Activated CD8-positive, alpha-beta T cell treated with anti-CD3 and anti-CD28 coated beads for 36 hours (primary cell): ENCODE data around the gene CREB1. TPM values are rescaled to one million over a fixed set of nuclear protein-coding genes. Genes with fewer than 3 reads are reported as not detected.

Source experiments
- ATAC-seq: fragments of 200-7000 bp; cut with Tn5 transposase; one replicate; pipeline ENCODE4 v1.10.0; 2021; ENCODE audit warnings: mild to moderate bottlenecking, moderate library complexity
- CTCF ChIA-PET: fragments of 350-600 bp; sonication (Branson Sonifier 250); formaldehyde crosslinking; loops from one replicate; lab custom pipeline; 2021; ENCODE audit warnings: antibody characterized with exemption; lab: Charles Lee
- POLR2A ChIA-PET: fragments of 350-600 bp; sonication (Branson Sonifier 250); formaldehyde crosslinking; loops from one replicate; lab custom pipeline; 2021; ENCODE audit warnings: antibody characterized with exemption; lab: Charles Lee
- DNase-seq: peaks from one replicate; pipeline ENCODE4 v3.0.0-alpha.2; 2020
- H3K27ac Mint-ChIP-seq: one replicate; pipeline ENCODE4 v1.8.0; 2021; ENCODE audit warnings: mild to moderate bottlenecking, mixed read lengths
- H3K27me3 Mint-ChIP-seq: one replicate; pipeline ENCODE4 v1.8.0; 2021; ENCODE audit warnings: mixed read lengths
- H3K36me3 Mint-ChIP-seq: one replicate; pipeline ENCODE4 v1.8.0; 2021; ENCODE audit warnings: low read depth, mixed read lengths
- H3K4me1 Mint-ChIP-seq: one replicate; pipeline ENCODE4 v1.8.0; 2021; ENCODE audit warnings: low read depth, mixed read lengths
- H3K4me3 Mint-ChIP-seq: one replicate; pipeline ENCODE4 v1.8.0; 2021; ENCODE audit warnings: mild to moderate bottlenecking, moderate library complexity, mixed read lengths
- H3K9me3 Mint-ChIP-seq: one replicate; pipeline ENCODE4 v1.8.0; 2021; ENCODE audit warnings: mixed read lengths
- intact Hi-C: fragments of 100-400 bp; cut with micrococcal nuclease; formaldehyde crosslinking; loops from one replicate; pipeline ENCODE4 v1.10.0; 2022
- total RNA-seq, 2 experiments: library from RNA; stranded (reverse); gene quantifications; one replicate each; pipeline ENCODE4 v1.2.3, GENCODE V29; 2021
- TF ChIP-seq, protein P1 (sequence below): fragments of 200-600 bp; IDR thresholded peaks from one replicate; pipeline ENCODE4 v1.8.0; 2022; ENCODE audit warnings: antibody characterized with exemption, mild to moderate bottlenecking

Gene CREB1
- total RNA-seq, 2 experiments from 2014 or later, result 92.8 to 95.8 TPM

DNA sequence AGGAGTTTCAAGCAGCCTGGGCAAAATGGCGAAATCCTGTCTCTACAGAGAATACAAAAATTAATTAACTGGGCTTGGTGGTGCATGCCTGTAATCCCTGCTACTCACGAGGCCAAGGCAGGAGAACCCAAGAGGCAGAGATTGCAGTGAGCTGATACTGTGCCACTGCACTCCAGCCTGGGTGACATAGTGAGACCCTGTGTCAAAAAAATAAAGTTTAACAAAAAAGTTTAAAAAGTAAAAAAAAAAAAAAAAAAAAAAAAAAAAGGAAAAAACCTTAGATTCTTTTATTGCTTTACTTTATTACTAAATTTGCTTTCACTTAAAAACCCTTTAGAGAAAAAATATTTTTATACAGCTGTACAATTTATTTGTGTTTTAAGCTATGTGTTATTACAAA is 10.7 kb downstream of the CREB1 start:
- Mint-ChIP-seq H3K4me1 (peaks cover 64% of the 10 kb centered on the region), H3K4me3 (no peak overlapping the region), H3K27ac (no peak overlapping the region), H3K36me3 (peaks cover 52% of the 10 kb centered on the region), H3K27me3 (no peaks in the 10 kb centered on the region), H3K9me3 (no peaks in the 10 kb centered on the region)
- ATAC-seq (no peak), DNase-seq (no peak)
- TF ChIP-seq, protein P1, sequence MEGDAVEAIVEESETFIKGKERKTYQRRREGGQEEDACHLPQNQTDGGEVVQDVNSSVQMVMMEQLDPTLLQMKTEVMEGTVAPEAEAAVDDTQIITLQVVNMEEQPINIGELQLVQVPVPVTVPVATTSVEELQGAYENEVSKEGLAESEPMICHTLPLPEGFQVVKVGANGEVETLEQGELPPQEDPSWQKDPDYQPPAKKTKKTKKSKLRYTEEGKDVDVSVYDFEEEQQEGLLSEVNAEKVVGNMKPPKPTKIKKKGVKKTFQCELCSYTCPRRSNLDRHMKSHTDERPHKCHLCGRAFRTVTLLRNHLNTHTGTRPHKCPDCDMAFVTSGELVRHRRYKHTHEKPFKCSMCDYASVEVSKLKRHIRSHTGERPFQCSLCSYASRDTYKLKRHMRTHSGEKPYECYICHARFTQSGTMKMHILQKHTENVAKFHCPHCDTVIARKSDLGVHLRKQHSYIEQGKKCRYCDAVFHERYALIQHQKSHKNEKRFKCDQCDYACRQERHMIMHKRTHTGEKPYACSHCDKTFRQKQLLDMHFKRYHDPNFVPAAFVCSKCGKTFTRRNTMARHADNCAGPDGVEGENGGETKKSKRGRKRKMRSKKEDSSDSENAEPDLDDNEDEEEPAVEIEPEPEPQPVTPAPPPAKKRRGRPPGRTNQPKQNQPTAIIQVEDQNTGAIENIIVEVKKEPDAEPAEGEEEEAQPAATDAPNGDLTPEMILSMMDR, result no peak
- CTCF ChIA-PET, result interaction anchor here (1.4 kb wide), 1 partner anchor 9 kb away, joined by 4 read pairs; no protein-coding TSS in a partner anchor
- POLR2A ChIA-PET, result interaction anchor here (0.8 to 6.2 kb wide), 3 partner anchors 8 to 48 kb away, joined by 3 to 53 read pairs (median 4); partner anchors contain the start of gene CREB1
- intact Hi-C loops, result no loop called here

DNA sequence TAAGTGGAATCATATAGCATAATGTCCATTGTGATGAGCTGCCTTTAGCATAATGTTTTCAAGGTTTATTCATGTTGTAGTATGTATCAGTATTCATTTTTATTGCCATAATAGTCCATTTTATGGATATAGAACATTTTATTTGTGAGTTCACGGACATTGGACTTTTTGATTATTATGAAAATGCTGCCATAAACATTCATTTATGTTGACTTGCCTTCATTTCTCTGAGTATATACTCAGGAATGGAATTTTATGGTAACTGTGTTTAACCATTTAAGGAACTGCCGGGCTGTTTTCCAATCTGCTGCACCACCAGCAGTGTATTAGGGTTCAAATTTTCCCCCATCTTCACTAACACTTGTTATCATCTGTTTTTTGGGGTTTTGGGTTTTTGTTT is 12.2 kb downstream of the CREB1 start:
- intact Hi-C loops, result no loop called here
- Mint-ChIP-seq H3K4me1 (peaks cover 73% of the 10 kb centered on the region), H3K27me3 (no peaks in the 10 kb centered on the region), H3K36me3 (peaks cover 58% of the 10 kb centered on the region), H3K9me3 (peaks cover 3% of the 10 kb centered on the region), H3K27ac (no peak overlapping the region), H3K4me3 (no peak overlapping the region)
- TF ChIP-seq, protein P1, result no peak
- ATAC-seq (no peak), DNase-seq (no peak)
- ChIA-PET POLR2A (interaction anchor here (0.6 to 6.2 kb wide), 3 partner anchors 10 to 45 kb away, joined by 3 to 53 read pairs (median 3); partner anchors contain the start of gene CREB1), CTCF (interaction anchor here (1.6 kb wide), 1 partner anchor 10 kb away, joined by 5 read pairs; no protein-coding TSS in a partner anchor)

DNA sequence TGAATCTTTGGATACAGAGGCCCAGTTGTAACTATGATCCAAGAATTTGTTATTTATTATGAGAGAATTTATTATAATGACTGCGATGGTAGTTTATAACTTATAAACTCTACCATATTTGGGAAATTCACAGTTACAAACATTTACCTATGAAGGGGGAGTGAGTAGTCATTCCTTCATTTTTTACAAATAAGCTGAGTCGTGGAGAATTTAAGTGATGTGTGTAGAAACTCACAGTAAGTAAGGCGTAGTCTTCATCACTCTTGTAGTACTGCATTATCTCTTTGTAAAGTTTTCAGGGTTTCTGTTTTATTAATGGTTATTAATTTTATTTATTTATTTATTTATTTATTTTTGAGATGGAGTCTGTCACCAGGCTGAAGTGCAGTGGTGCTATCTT is 13.5 kb downstream of the CREB1 start:
- H3K27ac Mint-ChIP-seq, result no peak overlapping the region
- H3K36me3 Mint-ChIP-seq, result peaks cover 54% of the 10 kb centered on the region
- ATAC-seq (no peak), DNase-seq (no peak)
- H3K4me1 Mint-ChIP-seq, result peaks cover 68% of the 10 kb centered on the region
- intact Hi-C loops, result no loop called here
- TF ChIP-seq, protein P1, result no peak
- POLR2A ChIA-PET, result interaction anchor here (0.7 to 6.2 kb wide), 2 partner anchors 11 to 742 kb away, joined by 3 to 53 read pairs; partner anchors contain the start of gene CREB1
- CTCF ChIA-PET, result interaction anchor here (1.1 to 1.6 kb wide), 2 partner anchors 11 to 13 kb away, joined by 4 to 5 read pairs; no protein-coding TSS in a partner anchor
- no peak overlapping the region for H3K4me3 Mint-ChIP-seq
- no peaks in the 10 kb centered on the region for H3K27me3 Mint-ChIP-seq
- H3K9me3 Mint-ChIP-seq, result peaks cover 3% of the 10 kb centered on the region

DNA sequence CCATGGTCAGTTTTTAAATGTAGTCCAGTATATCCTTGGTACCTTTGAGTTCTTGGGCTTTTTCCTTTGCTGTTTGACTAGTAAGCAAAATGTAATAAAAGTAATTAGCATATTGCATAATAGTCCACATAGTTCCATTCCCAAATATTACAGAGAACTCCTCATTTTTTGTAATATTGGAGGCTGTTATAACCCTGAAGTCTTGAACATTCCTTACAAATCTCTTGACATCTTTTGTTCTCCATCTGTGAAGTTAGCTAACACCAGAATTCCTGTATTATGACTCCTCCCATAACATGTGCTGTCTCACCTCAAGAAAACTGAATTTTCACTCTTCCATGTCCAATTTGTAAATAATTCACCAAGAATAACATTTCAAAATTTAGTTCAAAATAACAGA is 17.1 kb downstream of the CREB1 start:
- peaks cover 73% of the 10 kb centered on the region for H3K4me1 Mint-ChIP-seq
- TF ChIP-seq, protein P1, result no peak
- no peaks in the 10 kb centered on the region for H3K27me3 Mint-ChIP-seq
- ChIA-PET POLR2A (interaction anchor here (1.0 to 3.7 kb wide), 3 partner anchors 11 to 16 kb away, joined by 4 to 19 read pairs (median 5); partner anchors contain the start of gene CREB1), CTCF (interaction anchor here (1.3 to 1.6 kb wide), 2 partner anchors 11 to 37 kb away, joined by 3 to 6 read pairs; no protein-coding TSS in a partner anchor)
- no peak for ATAC-seq
- peak overlapping the region; percentile 65 for H3K27ac Mint-ChIP-seq
- intact Hi-C loops, result no loop called here
- H3K4me3 Mint-ChIP-seq, result no peak overlapping the region
- no peak for DNase-seq
- H3K9me3 Mint-ChIP-seq, result peaks cover 3% of the 10 kb centered on the region
- peaks cover 37% of the 10 kb centered on the region for H3K36me3 Mint-ChIP-seq

DNA sequence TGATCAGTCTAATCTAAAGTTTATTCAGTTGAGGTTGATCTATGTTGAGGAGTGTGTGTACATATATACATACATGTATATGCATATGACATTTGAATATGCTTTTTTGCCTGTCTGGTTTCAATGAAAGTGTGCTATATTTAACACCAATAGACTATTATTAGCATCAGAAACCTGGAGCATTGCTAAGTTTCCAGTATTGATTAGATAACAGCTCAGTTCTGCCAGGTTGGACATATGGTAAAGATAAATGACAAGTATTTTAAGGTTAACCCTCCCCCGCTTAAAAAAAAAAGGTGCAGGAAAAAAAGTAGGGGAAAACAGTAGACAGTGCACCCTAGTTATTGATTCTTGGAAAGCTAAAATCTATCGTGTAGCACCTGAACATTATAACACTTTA is 19.4 kb downstream of the CREB1 start:
- H3K27ac Mint-ChIP-seq, result peak overlapping the region; percentile 25
- POLR2A ChIA-PET, result interaction anchor here (0.9 to 3.7 kb wide), 2 partner anchors 9 to 19 kb away, joined by 4 to 19 read pairs; partner anchors contain the start of gene CREB1
- DNase-seq (no peak), ATAC-seq (no peak)
- no peaks in the 10 kb centered on the region for H3K27me3 Mint-ChIP-seq
- H3K4me3 Mint-ChIP-seq, result no peak overlapping the region
- peaks cover 3% of the 10 kb centered on the region for H3K9me3 Mint-ChIP-seq
- TF ChIP-seq, protein P1, result no peak
- peaks cover 33% of the 10 kb centered on the region for H3K36me3 Mint-ChIP-seq
- intact Hi-C loops, result no loop called here
- CTCF ChIA-PET, result no interaction called here
- peaks cover 69% of the 10 kb centered on the region for H3K4me1 Mint-ChIP-seq
